ENCODE results near the gene SLC35F6. TPM values are rescaled to one million over a fixed set of nuclear protein-coding genes. Genes with fewer than 3 reads are reported as not detected.

SLC35F6 gene
- total RNA-seq, 2 donors from 2014 or later: 24.8 to 29.1 TPM

- H3K27me3 ChIP-seq: no peaks in the 10 kb centered on the region
- no peak overlapping the region for H3K4me3 ChIP-seq
- no peak overlapping the region for H3K9ac ChIP-seq (ENCODE audit: low read depth in 2 of 2, low read length in 2 of 2)
- peaks cover 12% of the 10 kb centered on the region for H3K4me1 ChIP-seq
- intact Hi-C loops (cut with DNase I): no loop called here
- H3K9me3 ChIP-seq: no peaks in the 10 kb centered on the region
- H3K27ac ChIP-seq: no peak overlapping the region
- TF ChIP-seq, protein P1, sequence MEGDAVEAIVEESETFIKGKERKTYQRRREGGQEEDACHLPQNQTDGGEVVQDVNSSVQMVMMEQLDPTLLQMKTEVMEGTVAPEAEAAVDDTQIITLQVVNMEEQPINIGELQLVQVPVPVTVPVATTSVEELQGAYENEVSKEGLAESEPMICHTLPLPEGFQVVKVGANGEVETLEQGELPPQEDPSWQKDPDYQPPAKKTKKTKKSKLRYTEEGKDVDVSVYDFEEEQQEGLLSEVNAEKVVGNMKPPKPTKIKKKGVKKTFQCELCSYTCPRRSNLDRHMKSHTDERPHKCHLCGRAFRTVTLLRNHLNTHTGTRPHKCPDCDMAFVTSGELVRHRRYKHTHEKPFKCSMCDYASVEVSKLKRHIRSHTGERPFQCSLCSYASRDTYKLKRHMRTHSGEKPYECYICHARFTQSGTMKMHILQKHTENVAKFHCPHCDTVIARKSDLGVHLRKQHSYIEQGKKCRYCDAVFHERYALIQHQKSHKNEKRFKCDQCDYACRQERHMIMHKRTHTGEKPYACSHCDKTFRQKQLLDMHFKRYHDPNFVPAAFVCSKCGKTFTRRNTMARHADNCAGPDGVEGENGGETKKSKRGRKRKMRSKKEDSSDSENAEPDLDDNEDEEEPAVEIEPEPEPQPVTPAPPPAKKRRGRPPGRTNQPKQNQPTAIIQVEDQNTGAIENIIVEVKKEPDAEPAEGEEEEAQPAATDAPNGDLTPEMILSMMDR (IDR thresholded peaks at IDR 0.05): no peak
- no peaks in the 10 kb centered on the region for H3K36me3 ChIP-seq
- no peak for DNase-seq
These were observed 45.0 kb upstream of the SLC35F6 start for GRCh38 chr2:26718949-26719686.

GRCh38 chr2:26720322-26721114 is 43.6 kb upstream of the SLC35F6 start:
- H3K27me3 ChIP-seq: no peaks in the 10 kb centered on the region
- intact Hi-C loops (cut with DNase I): no loop called here
- peak overlapping the region in 1 of 2 donors; percentile 10 for H3K9ac ChIP-seq (ENCODE audit: low read depth in 2 of 2, low read length in 2 of 2)

DNA sequence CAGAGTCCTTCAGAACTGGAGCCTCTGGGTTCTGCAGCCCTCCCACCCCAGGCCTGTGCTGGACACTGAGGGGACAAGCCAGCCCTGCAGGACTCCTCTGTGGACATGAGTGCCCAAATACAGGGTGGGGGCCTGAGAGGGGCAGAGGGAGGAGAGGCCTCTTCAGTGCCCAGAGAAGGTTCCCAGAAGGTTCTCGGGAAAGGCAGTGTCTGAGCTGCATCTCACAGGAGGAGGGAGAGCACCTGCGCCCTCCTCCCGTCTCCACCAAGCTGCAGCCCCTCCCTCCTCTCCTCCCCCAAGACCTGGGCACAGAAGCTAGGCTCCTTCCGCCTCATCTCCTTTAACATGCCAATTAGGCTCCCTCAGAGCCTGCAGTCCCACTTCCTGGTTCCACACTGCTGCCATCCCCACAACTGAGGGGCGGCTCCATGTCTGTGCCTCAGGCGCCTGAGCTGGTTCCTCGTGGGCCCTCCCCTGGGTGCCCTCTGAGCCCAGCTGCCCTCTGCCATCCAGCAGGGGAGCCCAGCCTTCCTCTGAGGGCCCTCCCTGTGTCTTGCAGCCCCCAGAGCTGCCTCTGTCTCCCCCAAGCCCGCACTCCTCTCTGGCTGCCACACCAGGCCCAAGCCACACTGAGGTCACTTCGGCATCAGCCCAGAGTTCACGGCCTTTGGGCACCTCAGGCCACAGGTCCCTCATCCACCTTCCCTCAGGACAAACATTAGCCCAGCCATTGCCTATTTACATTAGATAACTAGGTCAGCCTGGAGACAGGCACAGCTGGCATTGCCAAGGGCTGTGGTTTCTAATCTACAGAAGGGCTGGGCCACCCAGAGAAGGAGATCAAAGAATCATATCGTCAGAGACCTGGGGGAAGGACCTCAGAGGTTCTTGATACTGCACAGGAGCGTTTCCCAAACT is 42.7 kb upstream of the SLC35F6 start:
- H3K9ac ChIP-seq (ENCODE audit: low read depth in 2 of 2, low read length in 2 of 2): peak overlapping the region in 1 of 2 donors; percentile 10

More at GRCh38 chr2:26720322-26721114, 43.6 kb upstream of the SLC35F6 start:
- TF ChIP-seq, protein P1 (IDR thresholded peaks at IDR 0.05): no peak
- peak; percentile 73 for DNase-seq
- Histone ChIP-seq H3K4me1 (peaks cover 15% of the 10 kb centered on the region), H3K27ac (peak overlapping the region; percentile 0), H3K36me3 (no peaks in the 10 kb centered on the region), H3K9me3 (no peaks in the 10 kb centered on the region), H3K4me3 (no peak overlapping the region)

DNA sequence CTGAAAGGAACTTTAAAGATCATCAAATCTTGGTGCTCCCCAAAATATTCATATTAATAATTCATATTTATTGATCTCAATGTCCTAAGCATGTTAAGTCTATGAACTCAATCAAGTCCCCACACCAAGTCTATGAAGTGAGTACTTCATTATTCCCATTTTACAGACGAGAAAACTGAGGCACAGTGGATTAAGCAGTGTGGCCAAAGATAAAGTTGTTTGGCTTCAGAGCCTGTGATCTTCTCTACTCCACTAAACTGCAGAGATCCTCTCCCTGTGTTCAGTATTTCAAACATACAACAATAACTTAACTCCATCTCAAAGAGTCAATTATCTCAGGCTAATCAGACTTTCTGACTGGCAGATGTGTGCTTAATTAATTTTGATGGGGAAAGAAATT is 41.8 kb upstream of the SLC35F6 start:
- no peaks in the 10 kb centered on the region for H3K27me3 ChIP-seq
- no peak overlapping the region for H3K9ac ChIP-seq (ENCODE audit: low read depth in 2 of 2, low read length in 2 of 2)
- TF ChIP-seq, protein P1 (IDR thresholded peaks at IDR 0.05): no peak
- H3K36me3 ChIP-seq: no peaks in the 10 kb centered on the region
- H3K27ac ChIP-seq: no peak overlapping the region
- no peaks in the 10 kb centered on the region for H3K9me3 ChIP-seq
- peaks cover 15% of the 10 kb centered on the region for H3K4me1 ChIP-seq
- no peak overlapping the region for H3K4me3 ChIP-seq
- intact Hi-C loops (cut with DNase I): no loop called here
- DNase-seq: no peak

More for the DNA sequence above, 42.7 kb upstream of the SLC35F6 start:
- no peaks in the 10 kb centered on the region for H3K9me3 ChIP-seq
- TF ChIP-seq, protein P1 (IDR thresholded peaks at IDR 0.05): no peak
- H3K36me3 ChIP-seq: no peaks in the 10 kb centered on the region
- H3K27me3 ChIP-seq: no peaks in the 10 kb centered on the region
- DNase-seq: peak; percentile 57
- H3K4me3 ChIP-seq: no peak overlapping the region
- intact Hi-C loops (cut with DNase I): no loop called here
- peak overlapping the region; percentile 0 for H3K27ac ChIP-seq
- peaks cover 15% of the 10 kb centered on the region for H3K4me1 ChIP-seq

DNA sequence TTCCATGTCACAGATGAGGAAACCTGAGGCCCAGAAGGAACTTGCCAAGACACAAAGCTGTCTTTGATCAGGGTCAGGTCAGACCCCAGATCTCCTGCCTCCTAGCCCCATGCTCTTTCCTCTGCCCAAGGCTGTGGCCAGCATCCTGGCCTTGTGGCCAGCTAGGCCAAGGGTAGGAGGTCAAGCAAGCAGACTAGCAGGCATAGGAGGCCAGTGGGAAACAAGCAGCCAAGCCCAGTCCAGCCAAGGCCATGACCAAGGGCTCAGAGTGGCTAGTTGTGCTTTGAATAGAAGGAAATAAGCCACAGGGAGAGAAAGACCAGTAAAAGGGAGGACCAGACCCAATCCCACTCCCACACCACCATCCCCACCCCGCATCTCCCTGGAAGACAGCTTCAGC is 41.2 kb upstream of the SLC35F6 start:
- peaks cover 15% of the 10 kb centered on the region for H3K4me1 ChIP-seq
- H3K9me3 ChIP-seq: no peaks in the 10 kb centered on the region
- TF ChIP-seq, protein P1 (IDR thresholded peaks at IDR 0.05): no peak
- H3K4me3 ChIP-seq: no peak overlapping the region
- no peaks in the 10 kb centered on the region for H3K36me3 ChIP-seq
- H3K27ac ChIP-seq: no peak overlapping the region
- H3K9ac ChIP-seq (ENCODE audit: low read depth in 2 of 2, low read length in 2 of 2): no peak overlapping the region
- no peak for DNase-seq
- intact Hi-C loops (cut with DNase I): no loop called here
- no peaks in the 10 kb centered on the region for H3K27me3 ChIP-seq

All from colonic mucosa (tissue), 4 donors.